EH (cell line): ENCODE results near the gene BRSK2.
"Not testable (repeated sequence)": the region's sequence is repeated elsewhere in the genome, so short reads cannot be mapped to it uniquely, and the experiment has no call there.

ENCODE experiments used
- DNase-seq: peaks from one replicate; pipeline ENCODE4 v3.0.0-alpha.2; 2015; ENCODE audit warnings: low read depth

BRSK2 gene

GRCh38 chr11:1354125-1354938 is 35.4 kb upstream of the BRSK2 start:
- no peak for DNase-seq

GRCh38 chr11:1356007-1356435 is 33.7 kb upstream of the BRSK2 start:
- DNase-seq, result no peak

- DNase-seq, result no peak
Observed at GRCh38 chr11:1356478-1356960, 33.2 kb upstream of the BRSK2 start.

- no peak for DNase-seq
Observed at GRCh38 chr11:1358286-1358685, 31.4 kb upstream of the BRSK2 start.

- DNase-seq, result not testable (repeated sequence)
Observed at GRCh38 chr11:1358931-1359330, 30.8 kb upstream of the BRSK2 start.

- DNase-seq, result no peak
Observed at GRCh38 chr11:1359556-1359955, 30.2 kb upstream of the BRSK2 start.

GRCh38 chr11:1360181-1360834 is 29.4 kb upstream of the BRSK2 start:
- DNase-seq, result no peak

GRCh38 chr11:1360835-1361357 is 28.8 kb upstream of the BRSK2 start:
- DNase-seq, result no peak

- DNase-seq, result no peak
Observed at GRCh38 chr11:1361882-1362281, 27.9 kb upstream of the BRSK2 start.

- no peak for DNase-seq
Observed at GRCh38 chr11:1367721-1368120, 22.0 kb upstream of the BRSK2 start.

GRCh38 chr11:1368216-1368615 is 21.5 kb upstream of the BRSK2 start:
- DNase-seq, result no peak

GRCh38 chr11:1368966-1369365 is 20.8 kb upstream of the BRSK2 start:
- DNase-seq, result no peak

GRCh38 chr11:1369371-1370005 is 20.2 kb upstream of the BRSK2 start:
- DNase-seq, result no peak

GRCh38 chr11:1370186-1371025 is 19.3 kb upstream of the BRSK2 start:
- DNase-seq, result no peak

GRCh38 chr11:1371026-1371325 is 18.8 kb upstream of the BRSK2 start:
- no peak for DNase-seq

- no peak for DNase-seq
Observed at GRCh38 chr11:1371377-1371776, 18.4 kb upstream of the BRSK2 start.

GRCh38 chr11:1371836-1372465 is 17.8 kb upstream of the BRSK2 start:
- DNase-seq, result no peak

- no peak for DNase-seq
Observed at GRCh38 chr11:1372660-1373059, 17.1 kb upstream of the BRSK2 start.

- DNase-seq, result peak; percentile 57
Observed at GRCh38 chr11:1373536-1374214, 16.1 kb upstream of the BRSK2 start.

GRCh38 chr11:1375161-1375954 is 14.4 kb upstream of the BRSK2 start:
- DNase-seq, result no peak
